Naive thymus-derived CD4-positive, alpha-beta T cell (primary cell): Measurements from ENCODE around the gene PEX6. TPM values are rescaled to one million over a fixed set of nuclear protein-coding genes. Genes with fewer than 3 reads are reported as not detected.

Source experiments
- polyA plus RNA-seq, 2 donors: library from polyadenylated mRNA; unstranded; fragments of 300-500 nt; fragmentation: Illumina TruSeq; gene quantifications; one replicate each; pipeline ENCODE4 v1.2.3, GENCODE V29; 2021
- total RNA-seq, 6 experiments: library from RNA in 5 of 6; stranded (reverse) in 5 of 6; gene quantifications; 1 replicate in 5 of 6; 2 replicates in 1 of 6; pipeline ENCODE4 v1.2.3 and lab custom pipeline; 2021 to 2026

Gene PEX6
- total and polyA plus RNA-seq, 7 experiments from 2014 or later = 14.1 to 42.3 (median 24.6) TPM

Other genes with a start within 250 kb of the PEX6 start
- gene TBCC, start 233.1 kb downstream of the PEX6 start, total RNA-seq = 10 to 100 TPM; 39.6 to 74.8 (median 71.4) TPM
- 100 to 1,000 TPM; 103 to 119 TPM for gene TBCC, start 233.1 kb downstream of the PEX6 start, polyA plus RNA-seq
- gene BICRAL, start 197.1 kb downstream of the PEX6 start, total RNA-seq = 10 to 100 TPM; 26.2 to 35.5 (median 31.8) TPM
- 1 to 10 TPM; 2.4 to 5.0 TPM for gene BICRAL, start 197.1 kb downstream of the PEX6 start, polyA plus RNA-seq
- gene RPL7L1, start 99.6 kb downstream of the PEX6 start, total RNA-seq = 10 to 100 TPM; 65.6 to 91.7 (median 78.1) TPM
- 10 to 100 TPM; 71.4 to 90.7 TPM for gene RPL7L1, start 99.6 kb downstream of the PEX6 start, polyA plus RNA-seq
- under 1 TPM in 2 of 5 experiments, not detected in 3; 0.56 to 0.93 TPM for gene PTCRA, start 63.1 kb downstream of the PEX6 start, total RNA-seq
- not detected for gene PTCRA, start 63.1 kb downstream of the PEX6 start, polyA plus RNA-seq
- gene CNPY3, start 49.7 kb downstream of the PEX6 start, total RNA-seq = 10 to 100 TPM; 58.6 to 98.9 (median 87.4) TPM
- 100 to 1,000 TPM in 1 of 2 donors, 10 to 100 TPM in 1; 92.7 to 134 TPM for gene CNPY3, start 49.7 kb downstream of the PEX6 start, polyA plus RNA-seq
- 1 to 10 TPM in 3 of 5 experiments, under 1 TPM in 2; 0.95 to 2.6 (median 1.1) TPM for gene GNMT, start 18.4 kb downstream of the PEX6 start, total RNA-seq
- not detected for gene GNMT, start 18.4 kb downstream of the PEX6 start, polyA plus RNA-seq
- 10 to 100 TPM; 19.7 to 60.4 (median 28.2) TPM for gene PPP2R5D, start 5.4 kb upstream of the PEX6 start, total RNA-seq
- gene PPP2R5D, start 5.4 kb upstream of the PEX6 start, polyA plus RNA-seq = 10 to 100 TPM; 21.5 to 34.0 TPM
- 10 to 100 TPM; 20.3 to 58.0 (median 32.7) TPM for gene MEA1, start 34.8 kb upstream of the PEX6 start, total RNA-seq
- 10 to 100 TPM; 58.2 to 72.3 TPM for gene MEA1, start 34.8 kb upstream of the PEX6 start, polyA plus RNA-seq
- 10 to 100 TPM; 39.9 to 76.9 (median 67.4) TPM for gene KLHDC3, start 35.1 kb upstream of the PEX6 start, total RNA-seq
- 100 to 1,000 TPM; 128 to 145 TPM for gene KLHDC3, start 35.1 kb upstream of the PEX6 start, polyA plus RNA-seq
- gene RRP36, start 42.4 kb upstream of the PEX6 start, total RNA-seq = 10 to 100 TPM; 25.4 to 66.3 (median 48.4) TPM
- 10 to 100 TPM; 56.0 to 89.6 TPM for gene RRP36, start 42.4 kb upstream of the PEX6 start, polyA plus RNA-seq
- gene CUL7, start 74.7 kb upstream of the PEX6 start, total RNA-seq = 10 to 100 TPM in 4 of 5 experiments, 1 to 10 TPM in 1; 9.8 to 14.5 (median 12.7) TPM
- gene CUL7, start 74.7 kb upstream of the PEX6 start, polyA plus RNA-seq = 1 to 10 TPM; 2.9 to 4.0 TPM
- gene MRPL2, start 80.3 kb upstream of the PEX6 start, total RNA-seq = 10 to 100 TPM; 32.0 to 57.5 (median 47.7) TPM
- gene MRPL2, start 80.3 kb upstream of the PEX6 start, polyA plus RNA-seq = 10 to 100 TPM; 48.4 to 58.6 TPM
- 10 to 100 TPM; 16.5 to 56.9 (median 42.5) TPM for gene KLC4, start 80.5 kb upstream of the PEX6 start, total RNA-seq
- 10 to 100 TPM; 11.6 to 12.7 TPM for gene KLC4, start 80.5 kb upstream of the PEX6 start, polyA plus RNA-seq
- gene PTK7, start 97.1 kb upstream of the PEX6 start, total RNA-seq = 1 to 10 TPM in 4 of 5 experiments, under 1 TPM in 1; 0.51 to 3.5 (median 1.4) TPM
- under 1 TPM; 0.31 to 0.38 TPM for gene PTK7, start 97.1 kb upstream of the PEX6 start, polyA plus RNA-seq
- gene SRF, start 192.1 kb upstream of the PEX6 start, total RNA-seq = 10 to 100 TPM; 22.5 to 49.4 (median 26.7) TPM
- 1 to 10 TPM; 4.0 to 6.6 TPM for gene SRF, start 192.1 kb upstream of the PEX6 start, polyA plus RNA-seq
- gene CUL9, start 203.0 kb upstream of the PEX6 start, total RNA-seq = 100 to 1,000 TPM in 3 of 5 experiments, 10 to 100 TPM in 2; 58.1 to 123 (median 111) TPM
- 10 to 100 TPM; 12.3 to 25.6 TPM for gene CUL9, start 203.0 kb upstream of the PEX6 start, polyA plus RNA-seq